HG03460 (cell line): ENCODE data around the gene FRAS1.
"Not testable (repeated sequence)": the region's sequence is repeated elsewhere in the genome, so short reads cannot be mapped to it uniquely, and the experiment has no call there.

Source experiments
- ATAC-seq: cut with Tn5 transposase; IDR thresholded peaks from one replicate; pipeline ENCODE4 v1.9.1; 2021; ENCODE audit not compliant: unreplicated experiment

Gene FRAS1

DNA sequence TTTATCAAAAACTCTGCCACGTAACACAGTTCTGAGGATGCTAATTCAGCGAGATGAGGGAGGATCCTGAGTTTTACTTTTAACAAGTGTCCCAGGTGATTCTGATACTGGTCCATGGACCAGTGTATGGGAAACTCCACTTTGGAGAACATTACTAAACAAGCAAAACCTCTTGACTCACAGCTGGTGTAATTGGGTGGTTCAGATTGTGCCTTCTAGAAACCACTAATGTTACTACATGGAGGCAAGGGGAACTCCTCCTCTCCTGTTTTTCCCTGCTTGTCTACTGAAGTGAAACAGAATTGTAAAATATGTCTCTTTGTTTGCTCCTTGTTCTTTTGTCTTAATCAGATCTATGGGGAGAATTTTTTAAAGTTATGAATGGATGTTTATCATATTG lies 62.6 kb downstream of the FRAS1 start:
- no peak for ATAC-seq

DNA sequence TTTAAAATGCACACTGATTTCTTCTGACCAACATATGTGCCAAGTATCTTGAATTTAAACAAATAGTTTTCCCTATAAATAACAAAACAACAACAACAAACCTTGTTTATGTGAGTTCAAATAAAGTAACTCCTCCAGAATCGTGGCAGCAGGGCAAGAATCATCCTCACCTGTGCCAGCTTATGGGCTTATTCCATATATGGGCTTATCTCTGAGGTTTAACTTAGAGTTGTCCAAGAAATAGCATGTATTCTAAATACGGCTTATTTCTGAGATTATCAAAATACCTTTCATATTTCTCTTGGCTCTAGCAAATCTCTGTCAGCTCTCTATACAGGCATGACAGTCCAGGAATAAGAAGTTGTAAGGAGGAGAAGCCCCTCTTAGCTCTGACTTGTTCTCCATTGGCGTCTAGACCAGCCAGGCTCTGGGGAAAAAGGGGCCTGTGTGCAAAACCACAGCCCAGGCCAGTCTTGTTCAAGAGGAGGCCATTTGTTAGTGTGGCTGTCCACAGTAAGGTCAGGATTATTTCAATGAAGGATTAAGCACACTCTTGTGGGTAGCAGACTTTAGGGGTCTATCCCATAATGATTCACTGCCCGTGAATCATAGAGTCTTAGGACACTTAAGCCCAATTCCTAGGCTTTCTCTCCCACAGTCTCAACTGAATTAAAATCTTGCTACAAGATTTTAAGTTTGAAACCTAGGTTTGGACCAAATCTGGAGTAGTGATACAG lies 63.2 kb downstream of the FRAS1 start:
- ATAC-seq = no peak

DNA sequence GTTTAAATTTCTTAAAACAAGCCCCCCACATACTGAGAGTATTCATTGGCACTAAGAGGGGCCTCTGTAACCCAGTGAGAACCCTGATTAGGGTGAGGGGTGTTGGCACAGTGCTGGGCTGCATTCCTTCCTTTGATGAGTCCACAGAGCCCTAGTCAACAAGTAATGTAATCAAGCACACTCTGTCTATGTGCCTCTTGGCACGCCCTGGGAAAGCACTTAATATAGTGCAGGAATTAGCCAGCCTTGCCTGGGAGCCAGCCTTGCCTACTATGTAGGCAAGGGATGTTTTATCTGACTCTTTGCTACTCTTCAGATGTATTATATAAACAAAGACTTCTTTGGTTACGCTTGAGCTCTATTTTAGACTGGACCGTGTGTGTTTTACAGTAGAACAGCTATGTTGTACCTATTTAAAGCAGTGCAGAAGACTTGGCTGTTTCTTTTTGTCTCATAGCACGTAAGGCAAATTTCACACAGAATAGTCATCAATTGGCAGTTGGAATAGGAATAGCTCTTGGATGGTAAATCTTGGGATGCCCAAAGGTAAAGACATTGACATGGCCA lies 64.3 kb downstream of the FRAS1 start:
- ATAC-seq = no peak

DNA sequence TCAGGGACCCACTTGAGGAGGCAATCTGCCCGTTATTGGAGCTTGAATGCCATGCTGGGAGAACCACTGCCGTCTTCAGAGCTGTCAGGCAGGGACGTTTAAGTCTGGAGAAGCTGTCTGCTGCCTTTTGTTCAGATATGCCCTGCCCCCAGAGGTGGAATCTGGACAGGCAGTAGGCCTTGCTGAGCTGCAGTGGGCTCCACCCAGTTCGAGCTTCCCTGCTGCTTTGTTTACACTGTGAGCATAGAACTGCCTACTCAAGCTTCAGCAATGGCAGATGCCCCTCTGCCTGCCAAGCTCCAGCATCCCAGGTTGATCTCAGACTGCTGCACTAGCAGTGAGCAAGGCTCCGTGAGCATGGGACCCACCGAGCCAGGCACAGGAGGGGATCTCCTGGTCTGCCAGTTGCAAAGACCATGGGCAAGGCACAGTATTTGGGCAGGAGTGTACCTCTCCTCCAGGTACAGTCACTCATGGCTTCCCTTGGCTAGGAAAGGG lies 68.8 kb downstream of the FRAS1 start:
- ATAC-seq = not testable (repeated sequence)

GRCh38 chr4:78129383-78130108 lies 72.4 kb downstream of the FRAS1 start:
- no peak for ATAC-seq

DNA sequence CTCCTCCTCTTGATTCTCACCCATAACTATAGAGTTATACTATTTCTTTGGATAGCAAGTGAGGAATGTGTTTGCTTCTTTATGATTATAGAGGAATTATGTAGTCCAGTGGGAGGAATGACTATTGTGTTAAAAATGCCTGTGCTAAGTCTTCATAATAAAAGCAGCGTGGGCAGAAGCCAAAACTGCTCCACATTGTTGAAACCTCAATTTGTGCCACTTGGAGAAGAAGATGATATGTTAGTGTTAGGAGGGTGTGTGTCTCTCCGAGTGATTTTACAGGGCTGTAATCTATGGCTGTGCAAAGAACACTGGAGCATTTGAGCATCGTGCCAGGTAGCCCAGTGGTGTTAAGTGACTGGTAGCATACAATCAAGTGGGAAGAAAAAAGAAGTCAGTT lies 74.3 kb downstream of the FRAS1 start:
- no peak for ATAC-seq

GRCh38 chr4:78136109-78137081 lies 79.3 kb downstream of the FRAS1 start:
- no peak for ATAC-seq

GRCh38 chr4:78137532-78137931 lies 80.4 kb downstream of the FRAS1 start:
- ATAC-seq = no peak

DNA sequence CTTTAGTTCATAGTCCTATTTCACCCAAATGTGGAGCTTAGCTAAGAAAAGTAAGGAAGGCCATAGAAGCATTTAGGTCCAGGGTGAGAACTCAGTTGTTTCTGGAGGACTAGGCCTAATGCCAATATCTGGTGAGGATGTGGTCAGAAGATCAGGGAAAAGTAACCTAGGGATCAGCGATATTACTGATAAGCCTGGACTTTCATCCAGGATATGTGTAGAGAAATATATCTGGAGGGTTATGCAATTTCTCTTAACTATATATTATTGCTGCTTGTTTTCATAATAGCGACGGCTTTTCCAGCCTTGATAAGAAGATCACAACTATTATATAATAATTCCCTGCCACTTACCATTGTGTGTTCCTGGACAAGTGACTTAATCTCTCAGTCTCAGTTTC lies 81.1 kb downstream of the FRAS1 start:
- no peak for ATAC-seq

- no peak for ATAC-seq
Observed at GRCh38 chr4:78143634-78144033, 86.5 kb downstream of the FRAS1 start.

- ATAC-seq = no peak
Observed at GRCh38 chr4:78145008-78145407, 87.9 kb downstream of the FRAS1 start.

DNA sequence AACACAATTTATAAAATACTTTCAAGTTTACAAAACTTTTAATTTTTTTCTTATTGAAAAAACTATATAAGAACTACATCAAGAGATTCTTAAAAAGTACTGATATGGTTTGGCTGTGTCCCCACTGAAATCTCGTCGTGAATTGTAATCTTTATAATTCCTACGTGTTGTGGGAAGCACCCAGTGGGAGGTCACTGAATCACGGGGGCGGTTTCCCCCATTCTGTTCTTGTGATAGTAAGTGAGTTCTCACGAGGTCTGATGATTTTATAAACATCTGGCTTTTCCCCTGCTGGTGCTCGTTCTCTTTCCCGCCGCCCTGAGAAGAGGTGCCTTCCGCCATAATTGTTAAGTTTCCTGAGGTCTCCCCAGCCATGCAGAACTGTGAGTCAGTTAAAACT lies 88.5 kb downstream of the FRAS1 start:
- ATAC-seq = no peak

GRCh38 chr4:78149751-78150542 lies 92.8 kb downstream of the FRAS1 start:
- no peak for ATAC-seq

DNA sequence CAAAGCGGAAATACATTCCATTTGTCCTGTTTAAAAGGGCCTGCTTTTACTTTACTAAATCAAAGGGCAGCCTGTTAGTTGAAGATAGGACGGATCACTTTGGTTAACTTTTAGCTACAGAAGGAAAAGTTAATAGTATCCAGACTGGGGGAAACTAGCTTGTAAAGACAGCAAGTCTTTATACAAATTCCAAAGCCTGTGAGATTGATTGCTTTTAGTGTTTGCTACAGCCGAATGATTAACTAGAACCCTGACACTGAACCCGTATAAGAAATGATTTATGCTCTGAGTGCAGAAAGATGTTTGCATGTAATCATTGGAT lies 93.4 kb downstream of the FRAS1 start:
- no peak for ATAC-seq

GRCh38 chr4:78152795-78153194 lies 95.7 kb downstream of the FRAS1 start:
- ATAC-seq = no peak

GRCh38 chr4:78154972-78155590 lies 98.0 kb downstream of the FRAS1 start:
- ATAC-seq = no peak

GRCh38 chr4:78155616-78156105 lies 98.5 kb downstream of the FRAS1 start:
- no peak for ATAC-seq

- ATAC-seq = no peak
Observed at GRCh38 chr4:78156520-78156919, 99.4 kb downstream of the FRAS1 start.

DNA sequence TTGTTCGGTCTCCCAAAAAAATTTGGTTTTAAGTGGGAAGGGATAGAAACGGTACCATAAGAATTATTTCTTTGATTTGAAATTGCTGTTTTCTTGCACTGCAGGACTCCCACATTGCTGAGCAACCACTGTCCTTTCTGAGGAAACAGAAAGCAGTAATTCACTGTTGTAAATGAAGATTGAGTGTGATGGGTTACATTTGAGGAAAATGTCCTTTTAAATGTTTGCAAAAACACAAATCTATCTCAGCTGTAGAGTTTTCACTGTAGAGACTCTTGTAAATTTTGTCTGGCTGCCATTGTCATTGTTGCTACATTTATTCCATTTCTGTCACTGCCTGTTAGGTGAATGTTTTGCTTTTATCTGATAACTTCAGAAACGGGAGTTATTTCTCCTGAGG lies 105.2 kb downstream of the FRAS1 start:
- no peak for ATAC-seq

GRCh38 chr4:78162821-78163220 lies 105.7 kb downstream of the FRAS1 start:
- no peak for ATAC-seq
